ENCODE results near the gene P2RY14.

P2RY14 gene

DNA sequence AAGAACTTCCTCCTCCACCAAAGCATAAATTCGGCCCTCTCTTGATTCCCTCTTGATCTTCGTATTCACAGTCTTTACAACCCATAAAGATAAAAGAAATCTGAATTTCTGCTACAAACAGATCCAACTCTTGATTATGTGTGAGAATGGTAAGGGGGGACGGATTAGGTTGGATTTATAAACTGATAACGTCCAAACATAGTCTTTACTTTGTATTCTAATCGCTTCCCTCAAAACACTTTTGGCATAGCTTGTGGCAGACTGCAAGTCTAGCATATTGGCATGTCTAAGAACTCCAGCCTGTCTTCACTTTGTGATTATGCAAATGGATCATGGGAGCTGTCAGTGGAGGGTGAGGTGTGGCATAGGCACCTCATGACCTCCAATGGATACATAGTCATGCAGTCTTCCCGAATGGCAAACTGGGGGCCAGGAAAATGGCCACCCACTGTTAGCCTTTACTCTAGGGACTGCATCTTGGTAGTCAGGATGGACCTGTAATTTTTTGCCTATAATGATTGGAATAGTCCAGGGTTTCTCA is 51.0 kb downstream of the P2RY14 start:
- no peaks in the 10 kb centered on the region for H3K9me3 ChIP-seq (ENCODE audit: control insufficient read depth in 1 of 2, low read length in 2 of 2)
- no peaks in the 10 kb centered on the region for H3K36me3 ChIP-seq (ENCODE audit: control insufficient read depth in 1 of 2, insufficient read depth in 2 of 2, low read length in 2 of 2)
- H3K27ac ChIP-seq (ENCODE audit: low read length) = no peak overlapping the region
- H3K27me3 ChIP-seq (ENCODE audit: low read depth, low read length) = no peaks in the 10 kb centered on the region
- H3K4me1 ChIP-seq (ENCODE audit: control insufficient read depth in 1 of 2, insufficient read depth in 2 of 2, low read length in 2 of 2) = peaks cover 10 to 33% of the 10 kb centered on the region in 2 donors
- H3K4me3 ChIP-seq (ENCODE audit: low read depth in 1 of 2, low read length in 2 of 2) = peak overlapping the region in 1 of 2 donors; percentile 4

DNA sequence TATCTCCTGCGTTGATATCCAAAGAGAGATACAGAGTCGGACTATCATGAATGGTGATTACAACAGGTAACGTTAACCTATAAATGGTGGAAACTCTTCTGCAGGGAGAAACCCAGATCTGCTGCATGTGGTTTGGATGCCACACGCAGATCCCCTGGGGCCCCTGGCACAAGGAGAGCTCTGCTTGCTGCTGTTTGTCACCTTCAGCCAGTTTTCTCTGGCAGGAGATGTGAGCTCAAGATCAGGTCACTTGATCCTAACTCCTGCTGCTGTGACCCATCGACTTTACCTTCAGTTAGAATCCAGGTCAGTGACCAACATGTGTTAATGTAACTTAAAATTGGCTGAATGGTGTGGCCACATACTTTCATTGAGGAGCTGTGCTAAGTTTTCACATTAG is 51.5 kb downstream of the P2RY14 start:
- Histone ChIP-seq H3K9me3 (ENCODE audit: control insufficient read depth in 1 of 2, low read length in 2 of 2) (no peaks in the 10 kb centered on the region), H3K27ac (ENCODE audit: low read length) (no peak overlapping the region), H3K4me1 (ENCODE audit: control insufficient read depth in 1 of 2, insufficient read depth in 2 of 2, low read length in 2 of 2) (peaks cover 10 to 33% of the 10 kb centered on the region in 2 donors)

DNA sequence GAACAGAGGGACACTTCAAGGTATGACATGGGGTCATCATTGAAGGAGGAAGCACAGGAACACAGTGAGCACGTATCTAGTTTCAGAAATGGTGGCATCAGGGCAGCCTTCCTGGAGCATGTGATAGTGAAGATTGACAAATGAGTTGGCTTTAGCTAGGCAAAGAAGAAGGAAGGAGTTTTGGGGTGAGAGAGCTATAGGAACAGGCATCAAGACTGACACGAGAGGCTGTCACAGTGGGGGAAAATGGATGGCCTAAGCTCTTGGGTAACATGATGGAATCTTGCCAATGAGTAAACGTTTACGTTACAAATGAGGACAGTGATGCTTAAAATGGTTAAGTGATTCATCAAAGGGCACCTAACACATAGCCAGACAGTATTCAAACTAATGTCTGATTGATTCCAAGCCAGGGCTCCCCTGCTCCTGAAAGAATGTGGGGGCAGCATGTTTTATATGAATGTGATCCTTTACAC is 52.2 kb downstream of the P2RY14 start:
- Histone ChIP-seq H3K4me1 (ENCODE audit: control insufficient read depth in 1 of 2, insufficient read depth in 2 of 2, low read length in 2 of 2) (peaks cover 10 to 33% of the 10 kb centered on the region in 2 donors), H3K4me3 (ENCODE audit: low read depth in 1 of 2, low read length in 2 of 2) (no peak overlapping the region), H3K27ac (ENCODE audit: low read length) (peak overlapping the region; percentile 40), H3K36me3 (ENCODE audit: control insufficient read depth in 1 of 2, insufficient read depth in 2 of 2, low read length in 2 of 2) (no peaks in the 10 kb centered on the region), H3K27me3 (ENCODE audit: low read depth, low read length) (no peaks in the 10 kb centered on the region), H3K9me3 (ENCODE audit: control insufficient read depth in 1 of 2, low read length in 2 of 2) (no peaks in the 10 kb centered on the region)

More for the DNA sequence above, 51.5 kb downstream of the P2RY14 start:
- no peaks in the 10 kb centered on the region for H3K36me3 ChIP-seq (ENCODE audit: control insufficient read depth in 1 of 2, insufficient read depth in 2 of 2, low read length in 2 of 2)
- no peaks in the 10 kb centered on the region for H3K27me3 ChIP-seq (ENCODE audit: low read depth, low read length)
- no peak overlapping the region for H3K4me3 ChIP-seq (ENCODE audit: low read depth in 1 of 2, low read length in 2 of 2)

DNA sequence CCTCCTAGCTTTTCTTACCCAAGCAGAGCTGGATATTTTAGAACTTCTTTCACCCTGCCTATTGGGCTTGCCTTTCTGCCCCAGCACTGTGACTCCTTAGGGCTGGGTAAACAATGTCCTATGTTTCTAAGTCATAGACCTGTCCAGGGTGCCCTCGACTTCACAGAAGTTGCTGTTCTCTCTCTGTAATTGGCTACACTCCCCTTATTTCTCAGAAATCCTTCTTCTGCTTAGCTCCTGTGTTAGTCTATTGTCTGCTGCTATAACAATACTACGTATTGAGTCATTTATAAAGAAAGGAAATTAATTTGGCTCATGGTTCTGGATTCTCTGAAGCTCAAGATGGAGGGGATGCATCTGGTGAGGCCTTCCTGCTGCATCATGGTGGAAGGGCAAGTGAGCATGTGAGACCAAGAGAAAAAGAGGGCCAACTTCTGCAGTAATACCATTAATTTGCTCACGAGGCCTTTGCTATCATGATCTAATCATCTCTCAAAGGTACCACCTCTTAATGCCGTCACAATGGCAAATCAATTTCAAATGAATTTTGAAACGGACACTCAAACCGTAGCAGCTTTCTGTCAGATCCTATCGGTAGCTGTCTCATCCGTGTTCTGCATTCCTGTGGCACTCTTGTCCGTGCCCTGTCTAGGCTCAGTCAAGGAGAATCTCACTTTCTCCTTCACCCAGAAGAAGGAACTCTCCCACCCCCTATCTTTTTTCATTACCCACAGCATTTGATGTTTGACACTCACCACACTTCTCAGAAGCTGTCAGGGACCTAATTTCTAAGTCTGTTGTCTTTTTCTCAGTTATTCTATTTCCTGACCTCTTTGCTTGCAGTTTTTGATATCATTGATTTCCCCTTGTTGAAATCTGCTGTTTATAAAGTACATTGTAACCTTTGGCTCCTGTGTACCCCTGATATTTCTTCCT is 53.0 kb downstream of the P2RY14 start:
- H3K27me3 ChIP-seq (ENCODE audit: low read depth, low read length) = no peaks in the 10 kb centered on the region
- no peaks in the 10 kb centered on the region for H3K9me3 ChIP-seq (ENCODE audit: control insufficient read depth in 1 of 2, low read length in 2 of 2)
- H3K27ac ChIP-seq (ENCODE audit: low read length) = peak overlapping the region; percentile 40
- H3K4me1 ChIP-seq (ENCODE audit: control insufficient read depth in 1 of 2, insufficient read depth in 2 of 2, low read length in 2 of 2) = peaks cover 6 to 25% of the 10 kb centered on the region in 2 donors
- no peaks in the 10 kb centered on the region for H3K36me3 ChIP-seq (ENCODE audit: control insufficient read depth in 1 of 2, insufficient read depth in 2 of 2, low read length in 2 of 2)
- H3K4me3 ChIP-seq (ENCODE audit: low read depth in 1 of 2, low read length in 2 of 2) = no peak overlapping the region

DNA sequence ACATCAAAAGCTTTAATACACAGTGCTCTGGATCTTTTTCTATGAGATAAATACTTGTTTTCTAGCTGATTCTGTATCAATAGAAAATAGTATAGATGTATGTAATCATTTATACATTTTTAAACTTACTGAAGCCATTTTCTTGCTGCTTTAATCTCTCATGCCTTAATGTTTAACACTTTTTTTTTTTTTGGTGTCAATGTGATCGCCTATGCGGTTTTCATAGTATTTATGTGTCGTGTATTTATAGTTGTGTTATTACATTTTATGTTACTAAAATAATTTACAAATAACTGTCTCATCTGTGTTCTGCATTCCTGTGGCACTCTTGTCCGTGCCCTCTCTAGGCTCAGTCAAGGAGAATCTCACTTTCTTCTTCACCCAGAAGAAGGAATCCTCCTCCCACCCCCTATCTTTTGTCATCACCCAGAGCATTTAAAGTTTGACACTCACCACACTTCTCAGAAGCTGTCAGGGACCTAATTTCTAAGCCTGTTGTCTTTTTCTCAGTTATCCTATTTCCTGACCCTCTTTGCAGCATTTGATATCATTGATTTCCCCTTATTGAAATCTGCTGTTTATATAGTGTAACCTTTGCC is 54.0 kb downstream of the P2RY14 start:
- Histone ChIP-seq H3K4me3 (ENCODE audit: low read depth in 1 of 2, low read length in 2 of 2) (no peak overlapping the region), H3K9me3 (ENCODE audit: control insufficient read depth in 1 of 2, low read length in 2 of 2) (no peaks in the 10 kb centered on the region), H3K27ac (ENCODE audit: low read length) (no peak overlapping the region), H3K4me1 (ENCODE audit: control insufficient read depth in 1 of 2, insufficient read depth in 2 of 2, low read length in 2 of 2) (peaks cover 6 to 25% of the 10 kb centered on the region in 2 donors), H3K36me3 (ENCODE audit: control insufficient read depth in 1 of 2, insufficient read depth in 2 of 2, low read length in 2 of 2) (no peaks in the 10 kb centered on the region), H3K27me3 (ENCODE audit: low read depth, low read length) (no peaks in the 10 kb centered on the region)

DNA sequence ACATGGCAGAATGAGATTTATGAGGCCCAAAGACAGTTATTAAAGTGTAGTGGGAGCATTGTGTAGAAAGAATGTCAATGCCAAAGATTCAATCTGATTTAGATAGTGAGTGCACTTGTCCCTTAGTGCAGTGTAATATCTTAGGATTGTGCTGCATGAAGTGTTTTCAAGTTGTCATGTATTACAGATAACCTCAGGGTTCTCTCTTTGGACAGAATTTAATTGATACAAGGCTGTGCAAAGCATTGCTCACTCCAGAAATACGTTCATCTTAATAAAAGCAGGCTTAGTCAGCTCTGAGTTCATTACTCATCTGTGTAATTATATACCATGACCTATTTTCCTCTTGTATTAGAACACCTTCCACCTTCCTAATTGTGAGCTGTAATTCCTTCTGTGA is 59.3 kb downstream of the P2RY14 start:
- H3K4me1 ChIP-seq (ENCODE audit: control insufficient read depth in 1 of 2, insufficient read depth in 2 of 2, low read length in 2 of 2) = peaks cover 7 to 8% of the 10 kb centered on the region in 2 donors
- no peaks in the 10 kb centered on the region for H3K9me3 ChIP-seq (ENCODE audit: control insufficient read depth in 1 of 2, low read length in 2 of 2)
- H3K27ac ChIP-seq (ENCODE audit: low read length) = no peak overlapping the region
- H3K36me3 ChIP-seq (ENCODE audit: control insufficient read depth in 1 of 2, insufficient read depth in 2 of 2, low read length in 2 of 2) = no peaks in the 10 kb centered on the region
- no peaks in the 10 kb centered on the region for H3K27me3 ChIP-seq (ENCODE audit: low read depth, low read length)
- H3K4me3 ChIP-seq (ENCODE audit: low read depth in 1 of 2, low read length in 2 of 2) = no peak overlapping the region

DNA sequence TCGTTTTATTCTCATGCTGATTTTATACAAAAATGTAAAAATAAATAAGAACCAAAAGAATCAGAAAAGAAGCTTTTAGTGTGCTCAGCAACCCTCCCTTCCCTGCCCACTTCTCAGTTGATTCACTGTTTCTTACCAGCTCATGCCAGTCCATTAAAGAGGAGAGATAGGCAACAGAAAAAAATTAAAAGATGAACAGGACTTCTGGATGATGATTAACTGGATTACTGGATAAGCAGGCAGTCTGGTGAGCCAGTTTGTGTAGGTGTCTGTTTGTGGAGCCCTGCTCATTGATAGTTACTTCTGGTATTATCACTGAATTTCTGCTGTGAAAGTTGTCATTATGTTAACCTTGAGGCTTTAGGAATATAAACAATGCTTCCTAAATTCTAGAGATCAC is 60.2 kb downstream of the P2RY14 start:
- Histone ChIP-seq H3K4me1 (ENCODE audit: control insufficient read depth in 1 of 2, insufficient read depth in 2 of 2, low read length in 2 of 2) (peaks cover 7 to 8% of the 10 kb centered on the region in 2 donors), H3K36me3 (ENCODE audit: control insufficient read depth in 1 of 2, insufficient read depth in 2 of 2, low read length in 2 of 2) (no peaks in the 10 kb centered on the region), H3K4me3 (ENCODE audit: low read depth in 1 of 2, low read length in 2 of 2) (no peak overlapping the region), H3K27me3 (ENCODE audit: low read depth, low read length) (no peaks in the 10 kb centered on the region), H3K27ac (ENCODE audit: low read length) (no peak overlapping the region), H3K9me3 (ENCODE audit: control insufficient read depth in 1 of 2, low read length in 2 of 2) (no peaks in the 10 kb centered on the region)

DNA sequence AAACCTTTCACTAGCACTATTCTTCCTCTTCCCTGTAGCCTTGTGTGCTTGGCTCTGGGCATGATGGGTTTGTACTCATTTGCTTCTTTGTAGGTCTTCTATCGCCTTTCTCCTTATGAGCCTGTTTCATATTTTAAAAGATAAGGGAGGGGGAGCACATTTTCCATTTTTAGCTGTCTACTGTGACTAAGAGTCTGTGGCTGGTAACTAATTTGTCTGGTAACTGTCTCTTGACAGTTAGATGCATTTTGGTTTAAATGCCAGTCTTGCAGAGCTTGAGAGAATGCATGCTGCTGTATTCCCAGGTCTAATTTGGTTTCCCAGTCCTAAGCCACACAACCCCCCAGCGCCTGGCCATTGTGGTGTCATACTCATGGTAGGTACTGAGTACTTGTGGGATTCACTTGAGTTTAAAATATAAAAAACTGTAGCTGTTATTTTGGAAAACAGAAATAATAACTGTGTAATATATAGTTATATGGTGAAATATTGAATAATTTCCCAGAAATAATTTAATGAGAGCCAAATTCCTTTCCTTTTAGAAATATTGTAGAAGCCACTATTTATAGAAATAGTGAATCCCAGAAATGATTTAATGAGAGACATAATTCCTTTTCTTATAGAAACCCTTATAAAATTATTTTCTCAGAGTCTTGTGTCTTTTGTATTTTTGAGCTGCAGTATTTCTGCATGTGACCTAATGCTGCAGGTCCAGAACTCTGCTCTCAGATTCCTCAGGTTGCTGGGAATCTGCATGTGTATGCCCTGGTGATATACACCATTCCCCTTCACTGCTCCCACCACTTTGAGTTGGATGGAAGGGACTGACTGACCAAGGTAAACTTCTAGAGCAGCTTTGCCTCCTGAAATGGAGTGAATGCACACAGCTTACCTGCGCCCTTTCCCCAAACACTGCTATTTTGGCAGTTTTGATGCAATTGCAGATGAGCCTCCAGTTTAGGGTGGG is 61.4 kb downstream of the P2RY14 start:
- Histone ChIP-seq H3K4me1 (ENCODE audit: control insufficient read depth in 1 of 2, insufficient read depth in 2 of 2, low read length in 2 of 2) (peaks cover 7 to 8% of the 10 kb centered on the region in 2 donors), H3K9me3 (ENCODE audit: control insufficient read depth in 1 of 2, low read length in 2 of 2) (no peaks in the 10 kb centered on the region), H3K4me3 (ENCODE audit: low read depth in 1 of 2, low read length in 2 of 2) (no peak overlapping the region), H3K27ac (ENCODE audit: low read length) (no peak overlapping the region), H3K36me3 (ENCODE audit: control insufficient read depth in 1 of 2, insufficient read depth in 2 of 2, low read length in 2 of 2) (no peaks in the 10 kb centered on the region), H3K27me3 (ENCODE audit: low read depth, low read length) (no peaks in the 10 kb centered on the region)

DNA sequence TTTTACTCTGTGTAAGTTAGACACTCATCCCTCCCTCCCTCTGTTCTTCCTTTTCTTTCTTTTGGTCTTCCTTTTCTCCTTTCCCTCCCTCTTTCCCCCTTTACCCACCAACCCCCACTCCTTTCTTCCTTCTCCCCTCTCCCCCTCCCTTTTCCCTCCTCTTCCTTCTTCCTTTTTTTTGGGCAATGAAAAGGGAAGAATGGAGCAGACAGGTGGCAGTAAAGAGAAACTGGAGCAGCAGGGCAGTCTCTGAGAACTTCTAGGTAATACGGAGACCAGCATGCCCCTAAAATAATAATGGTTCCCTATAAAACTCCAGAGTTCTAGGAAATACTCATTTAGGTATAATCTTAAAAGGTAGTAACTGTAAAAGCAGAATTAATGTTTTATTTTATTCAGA is 63.9 kb downstream of the P2RY14 start:
- no peaks in the 10 kb centered on the region for H3K36me3 ChIP-seq (ENCODE audit: control insufficient read depth in 1 of 2, insufficient read depth in 2 of 2, low read length in 2 of 2)
- no peaks in the 10 kb centered on the region for H3K27me3 ChIP-seq (ENCODE audit: low read depth, low read length)
- no peaks in the 10 kb centered on the region for H3K9me3 ChIP-seq (ENCODE audit: control insufficient read depth in 1 of 2, low read length in 2 of 2)
- H3K4me3 ChIP-seq (ENCODE audit: low read depth in 1 of 2, low read length in 2 of 2) = no peak overlapping the region
- peaks cover 8 to 10% of the 10 kb centered on the region in 2 donors for H3K4me1 ChIP-seq (ENCODE audit: control insufficient read depth in 1 of 2, insufficient read depth in 2 of 2, low read length in 2 of 2)
- no peak overlapping the region for H3K27ac ChIP-seq (ENCODE audit: low read length)

DNA sequence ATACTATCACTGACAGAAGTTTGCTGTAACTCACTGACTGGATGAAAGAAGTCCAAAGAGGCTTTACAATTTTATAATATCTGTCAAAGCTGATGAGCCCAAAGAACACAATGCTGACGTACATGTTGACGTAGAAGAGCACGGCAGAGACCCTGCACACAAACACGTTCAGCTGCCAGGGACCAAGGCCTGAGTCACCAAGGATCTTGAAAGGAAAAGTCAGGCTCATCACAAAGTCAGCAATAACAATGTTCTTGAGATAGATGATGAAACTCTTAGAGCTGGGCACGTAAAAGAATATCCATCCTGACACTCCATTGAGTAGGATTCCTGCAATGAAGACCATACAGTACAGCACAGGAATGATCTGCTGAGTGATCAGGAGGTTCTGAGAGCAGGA is 64.5 kb downstream of the P2RY14 start:
- H3K36me3 ChIP-seq (ENCODE audit: control insufficient read depth in 1 of 2, insufficient read depth in 2 of 2, low read length in 2 of 2) = no peaks in the 10 kb centered on the region
- no peaks in the 10 kb centered on the region for H3K9me3 ChIP-seq (ENCODE audit: control insufficient read depth in 1 of 2, low read length in 2 of 2)
- H3K27ac ChIP-seq (ENCODE audit: low read length) = no peak overlapping the region
- no peak overlapping the region for H3K4me3 ChIP-seq (ENCODE audit: low read depth in 1 of 2, low read length in 2 of 2)
- no peaks in the 10 kb centered on the region for H3K27me3 ChIP-seq (ENCODE audit: low read depth, low read length)
- peaks cover 8 to 10% of the 10 kb centered on the region in 2 donors for H3K4me1 ChIP-seq (ENCODE audit: control insufficient read depth in 1 of 2, insufficient read depth in 2 of 2, low read length in 2 of 2)

All from muscle layer of duodenum (tissue), 2 donors.